ENCODE data around the gene PPP1R1C.

GRCh38 chr2:182020286-182021070, 34.8 kb downstream of the PPP1R1C start:
- TF ChIP-seq CTCF (IDR thresholded peaks at IDR 0.05), result no peak
- TF ChIP-seq POLR2A (IDR thresholded peaks at IDR 0.05), result no peak
